GM10248 (cell line): ENCODE data around the gene TSHR.

Experiments
- CTCF ChIA-PET: fragments of 300-600 bp; sonication (Branson Sonifier 250); formaldehyde crosslinking; extraction: SDS; loops from one replicate; lab custom pipeline; 2021; ENCODE audit warnings: antibody characterized with exemption; lab: Yijun Ruan, JAX
- POLR2A ChIA-PET: fragments of 350-650 bp; sonication (Branson Sonifier 250); formaldehyde crosslinking; extraction: SDS; loops from one replicate; lab custom pipeline; 2020; ENCODE audit warnings: antibody characterized with exemption; lab: Yijun Ruan, JAX
- DNase-seq: peaks from one replicate; pipeline ENCODE4 v3.0.0; 2012; ENCODE audit errors: extremely low spot score
- TF ChIP-seq, protein P1 (sequence below): IDR thresholded peaks from 2 replicates; pipeline ENCODE4 v1.5.1; 2012; ENCODE audit warnings: mild to moderate bottlenecking, low read depth; ENCODE audit errors: extremely low read depth, missing control alignments, control extremely low read depth

The TSHR gene

DNA sequence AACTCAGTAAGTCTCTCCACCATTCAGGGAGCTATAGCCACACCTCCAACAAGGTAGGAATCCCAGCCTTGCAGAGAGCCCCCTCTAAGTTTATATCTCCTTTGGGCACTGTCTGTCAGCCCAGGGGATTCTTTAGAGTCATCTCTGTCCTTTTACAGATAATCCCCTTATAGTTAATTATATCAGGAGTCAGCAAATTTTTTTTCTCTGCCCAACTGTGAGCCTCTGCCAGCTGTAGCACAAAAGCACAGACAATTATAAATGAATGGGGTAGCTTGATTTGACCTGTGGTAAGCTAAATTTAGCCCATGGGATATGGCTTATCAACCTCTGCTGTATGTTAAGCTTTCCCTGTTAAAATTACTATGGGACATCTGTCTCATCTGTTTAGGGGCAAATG is 22.1 kb upstream of the TSHR start:
- POLR2A ChIA-PET = no interaction called here
- CTCF ChIA-PET = interaction anchor here (0.9 to 3.3 kb wide), 4 partner anchors 10 to 54 kb away, joined by 3 to 9 read pairs (median 4); partner anchors contain the start of gene TSHR
- TF ChIP-seq, protein P1, sequence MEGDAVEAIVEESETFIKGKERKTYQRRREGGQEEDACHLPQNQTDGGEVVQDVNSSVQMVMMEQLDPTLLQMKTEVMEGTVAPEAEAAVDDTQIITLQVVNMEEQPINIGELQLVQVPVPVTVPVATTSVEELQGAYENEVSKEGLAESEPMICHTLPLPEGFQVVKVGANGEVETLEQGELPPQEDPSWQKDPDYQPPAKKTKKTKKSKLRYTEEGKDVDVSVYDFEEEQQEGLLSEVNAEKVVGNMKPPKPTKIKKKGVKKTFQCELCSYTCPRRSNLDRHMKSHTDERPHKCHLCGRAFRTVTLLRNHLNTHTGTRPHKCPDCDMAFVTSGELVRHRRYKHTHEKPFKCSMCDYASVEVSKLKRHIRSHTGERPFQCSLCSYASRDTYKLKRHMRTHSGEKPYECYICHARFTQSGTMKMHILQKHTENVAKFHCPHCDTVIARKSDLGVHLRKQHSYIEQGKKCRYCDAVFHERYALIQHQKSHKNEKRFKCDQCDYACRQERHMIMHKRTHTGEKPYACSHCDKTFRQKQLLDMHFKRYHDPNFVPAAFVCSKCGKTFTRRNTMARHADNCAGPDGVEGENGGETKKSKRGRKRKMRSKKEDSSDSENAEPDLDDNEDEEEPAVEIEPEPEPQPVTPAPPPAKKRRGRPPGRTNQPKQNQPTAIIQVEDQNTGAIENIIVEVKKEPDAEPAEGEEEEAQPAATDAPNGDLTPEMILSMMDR = no peak
- DNase-seq = no peak

DNA sequence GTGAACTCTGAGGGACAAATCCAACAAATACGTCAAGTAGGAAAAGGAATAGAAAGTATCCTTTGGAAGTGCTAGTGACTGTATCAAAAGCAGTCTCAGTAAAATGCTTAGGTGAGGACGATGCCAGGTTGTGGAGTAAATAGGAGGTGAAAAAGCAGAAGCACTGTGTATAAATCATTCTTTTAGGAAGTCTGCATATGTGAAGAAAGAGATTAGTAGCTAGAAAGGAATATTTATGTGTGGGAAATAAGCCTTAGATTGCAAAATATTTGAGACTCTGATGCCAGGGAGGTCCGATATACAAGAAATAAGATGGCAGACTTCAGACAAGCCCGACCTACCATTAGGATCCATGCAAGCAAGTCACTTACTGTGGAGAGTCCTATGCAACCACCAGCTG is 21.7 kb upstream of the TSHR start:
- DNase-seq = no peak
- ChIA-PET POLR2A (no interaction called here), CTCF (interaction anchor here (0.9 to 3.3 kb wide), 6 partner anchors 10 to 54 kb away, joined by 3 to 9 read pairs (median 4); partner anchors contain the start of gene TSHR)
- TF ChIP-seq, protein P1 = no peak

DNA sequence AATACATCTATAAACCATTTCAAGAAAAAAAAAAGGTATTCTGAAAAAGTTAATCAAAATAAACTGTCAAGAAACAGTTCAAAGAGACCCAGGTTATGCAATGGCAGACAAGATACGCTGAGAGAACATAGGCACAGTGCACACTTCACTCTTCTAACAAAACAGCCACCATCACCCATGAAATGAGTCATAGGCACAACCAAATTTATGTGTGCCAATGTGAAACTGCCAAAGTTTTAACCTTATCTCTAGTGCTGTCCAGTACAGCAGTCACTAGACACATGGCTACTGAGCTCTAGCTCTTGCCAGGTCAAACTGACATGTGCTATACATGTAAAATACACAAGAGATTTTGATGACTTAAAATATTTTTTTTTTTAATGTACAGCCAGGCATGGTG is 15.3 kb upstream of the TSHR start:
- ChIA-PET POLR2A (no interaction called here), CTCF (interaction anchor here (0.9 to 2.0 kb wide), 4 partner anchors 14 to 230 kb away, joined by 3 to 6 read pairs (median 4); partner anchors contain the start of gene TSHR)
- no peak for DNase-seq
- TF ChIP-seq, protein P1 = no peak

DNA sequence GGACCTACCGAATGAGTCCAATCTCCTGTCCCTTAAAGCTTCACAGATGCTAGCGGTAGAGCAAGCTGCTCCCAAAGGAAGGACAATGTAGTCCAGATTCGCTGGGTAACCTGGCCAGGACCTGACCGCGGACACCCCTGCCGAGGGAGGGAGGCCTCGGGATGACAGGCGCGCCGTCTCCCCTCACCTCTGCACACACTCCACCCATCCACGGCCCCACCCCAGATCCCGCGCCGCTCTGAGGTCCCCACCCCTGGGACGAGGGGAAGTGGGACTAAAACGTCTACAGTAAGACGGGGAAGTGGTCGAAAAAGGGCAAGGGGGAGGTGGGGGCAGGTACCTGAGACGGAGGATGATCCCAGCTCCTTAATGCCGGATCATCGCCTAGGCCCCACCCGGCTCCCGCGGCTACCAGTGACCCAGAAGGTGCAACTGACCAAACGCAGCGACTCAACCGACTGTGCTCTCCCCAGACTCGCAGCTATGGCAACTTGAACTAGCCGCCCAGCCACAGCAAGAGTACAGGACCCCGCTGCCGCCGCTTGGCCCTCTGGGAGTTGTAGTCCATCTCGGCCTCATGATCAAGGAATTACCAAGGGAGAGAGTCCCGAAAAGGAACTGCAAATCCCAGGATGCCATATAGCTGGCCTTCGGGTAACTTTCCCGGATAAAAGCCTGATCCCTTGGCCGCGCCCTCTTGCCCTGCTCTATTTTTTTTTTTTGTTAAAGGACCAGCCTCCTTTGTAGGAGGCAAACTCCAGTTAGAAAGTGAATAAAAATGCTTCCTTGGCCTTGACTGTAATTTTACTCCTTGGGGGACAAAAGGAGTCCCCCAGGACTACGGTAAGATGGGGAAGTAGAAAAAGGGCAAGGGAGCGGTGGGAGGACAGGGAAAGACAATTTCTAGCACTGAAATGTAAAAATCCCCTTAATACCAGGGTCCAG is 13.9 kb upstream of the TSHR start, which contains the start of gene CEP128:
Gene CEP128, minus strand, starts transcription at position 498 of the 945 bp plus-strand sequence.
- TF ChIP-seq, protein P1 = no peak
- POLR2A ChIA-PET = interaction anchor here (0.5 to 1.2 kb wide), 2 partner anchors 279 to 545 kb away, joined by 3 to 6 read pairs; partner anchors contain the start of gene GTF2A1
- peak; percentile 87 for DNase-seq
- CTCF ChIA-PET = interaction anchor here (0.9 to 3.6 kb wide), 9 partner anchors 9 to 229 kb away, joined by 3 to 15 read pairs (median 5); partner anchors contain the start of gene TSHR

DNA sequence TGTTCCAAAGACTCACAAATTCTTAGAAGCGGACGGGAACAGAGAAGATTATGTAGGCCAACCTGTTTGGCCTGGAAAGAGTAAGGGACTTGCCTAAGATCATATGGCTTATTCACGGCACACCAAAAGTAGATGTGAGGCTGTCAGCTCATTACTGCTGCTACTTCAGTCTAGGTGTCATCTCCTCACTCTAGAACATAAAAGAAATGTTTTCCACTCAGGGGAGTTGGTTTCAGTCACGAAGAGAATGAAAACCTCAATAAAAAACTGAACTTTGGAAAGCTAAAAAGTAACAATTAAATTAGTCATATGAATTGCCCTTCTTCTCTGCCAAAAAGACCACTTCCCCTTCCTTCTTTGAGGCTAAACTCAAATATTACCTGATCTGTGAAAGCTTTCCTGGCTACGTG is 13.2 kb upstream of the TSHR start:
- no peak for DNase-seq
- CTCF ChIA-PET = interaction anchor here (1.3 to 3.6 kb wide), 8 partner anchors 13 to 228 kb away, joined by 3 to 15 read pairs (median 6); partner anchors contain the start of gene TSHR
- POLR2A ChIA-PET = interaction anchor here (0.5 to 1.2 kb wide), 2 partner anchors 278 to 545 kb away, joined by 3 to 6 read pairs; partner anchors contain the start of gene GTF2A1
- TF ChIP-seq, protein P1 = no peak
